SKM-1 treated with dmso at 0.1 percent for 144 hours (cell line): ENCODE measurements around the gene KY.
"Not testable (repeated sequence)": the region's sequence is repeated elsewhere in the genome, so short reads cannot be mapped to it uniquely, and the experiment has no call there.

Experiments
- DNase-seq: peaks from one replicate; lab custom pipeline; 2025; ENCODE audit not compliant: unreplicated experiment; lab: John Stamatoyannopoulos, UW

Gene KY

DNA sequence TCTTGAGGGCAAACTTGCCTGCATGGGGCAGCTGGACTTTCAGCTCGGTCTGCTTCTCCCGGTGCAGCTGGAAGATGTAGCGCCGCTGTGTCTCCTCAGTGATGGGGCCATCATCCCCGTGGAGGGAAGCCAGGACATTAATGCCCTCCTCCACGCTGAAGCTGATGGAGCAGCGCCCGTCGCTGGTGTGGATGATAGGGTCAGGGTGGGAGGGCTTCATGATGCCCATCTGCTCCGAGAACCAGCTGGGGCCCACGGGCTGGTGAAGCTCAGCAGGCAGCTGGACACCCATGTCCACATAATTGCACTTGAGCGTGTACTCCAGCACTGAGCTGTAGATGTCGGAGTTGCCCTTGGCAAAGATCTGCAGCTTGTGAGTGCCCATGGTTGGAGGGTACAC lies 46.9 kb downstream of the KY start:
- DNase-seq = no peak

DNA sequence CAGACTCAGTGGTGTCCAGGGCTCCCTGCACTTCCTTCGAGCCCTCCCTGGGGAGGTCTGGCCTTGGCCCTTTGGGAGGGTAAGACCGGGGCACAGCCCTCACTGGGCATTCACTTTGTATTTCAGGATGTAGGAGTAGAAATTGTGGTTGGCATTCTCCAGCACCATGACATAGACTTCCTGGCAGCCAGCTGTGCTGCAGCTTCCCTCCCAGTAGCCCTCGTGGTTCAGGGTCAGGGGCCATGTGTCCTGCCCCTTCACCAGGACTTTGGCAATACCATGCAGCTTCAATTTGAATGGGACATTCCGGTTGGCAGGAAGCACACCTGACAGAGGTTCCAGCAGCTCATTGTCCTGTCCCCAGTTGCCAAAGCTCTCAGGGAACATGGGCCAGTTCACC lies 47.3 kb downstream of the KY start:
- no peak for DNase-seq

DNA sequence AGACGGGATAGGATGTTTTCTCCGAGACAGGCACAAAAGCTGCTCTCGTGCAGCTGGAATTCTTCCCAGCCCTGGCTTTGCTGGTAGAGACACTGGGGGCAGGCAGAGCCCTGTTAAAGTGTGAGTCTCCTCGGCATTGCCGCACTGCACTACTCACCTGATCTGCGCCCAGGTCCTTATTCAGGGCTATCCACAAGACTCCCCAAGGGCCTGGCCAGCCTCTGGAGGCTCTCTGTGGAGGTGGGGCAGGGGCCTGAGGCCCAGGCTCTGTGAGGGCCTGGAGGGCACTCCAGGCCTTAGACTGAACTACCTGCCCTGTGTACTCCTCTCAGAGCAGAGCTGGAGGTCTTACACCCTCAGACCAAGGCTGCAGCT lies 48.4 kb downstream of the KY start:
- DNase-seq = no peak

DNA sequence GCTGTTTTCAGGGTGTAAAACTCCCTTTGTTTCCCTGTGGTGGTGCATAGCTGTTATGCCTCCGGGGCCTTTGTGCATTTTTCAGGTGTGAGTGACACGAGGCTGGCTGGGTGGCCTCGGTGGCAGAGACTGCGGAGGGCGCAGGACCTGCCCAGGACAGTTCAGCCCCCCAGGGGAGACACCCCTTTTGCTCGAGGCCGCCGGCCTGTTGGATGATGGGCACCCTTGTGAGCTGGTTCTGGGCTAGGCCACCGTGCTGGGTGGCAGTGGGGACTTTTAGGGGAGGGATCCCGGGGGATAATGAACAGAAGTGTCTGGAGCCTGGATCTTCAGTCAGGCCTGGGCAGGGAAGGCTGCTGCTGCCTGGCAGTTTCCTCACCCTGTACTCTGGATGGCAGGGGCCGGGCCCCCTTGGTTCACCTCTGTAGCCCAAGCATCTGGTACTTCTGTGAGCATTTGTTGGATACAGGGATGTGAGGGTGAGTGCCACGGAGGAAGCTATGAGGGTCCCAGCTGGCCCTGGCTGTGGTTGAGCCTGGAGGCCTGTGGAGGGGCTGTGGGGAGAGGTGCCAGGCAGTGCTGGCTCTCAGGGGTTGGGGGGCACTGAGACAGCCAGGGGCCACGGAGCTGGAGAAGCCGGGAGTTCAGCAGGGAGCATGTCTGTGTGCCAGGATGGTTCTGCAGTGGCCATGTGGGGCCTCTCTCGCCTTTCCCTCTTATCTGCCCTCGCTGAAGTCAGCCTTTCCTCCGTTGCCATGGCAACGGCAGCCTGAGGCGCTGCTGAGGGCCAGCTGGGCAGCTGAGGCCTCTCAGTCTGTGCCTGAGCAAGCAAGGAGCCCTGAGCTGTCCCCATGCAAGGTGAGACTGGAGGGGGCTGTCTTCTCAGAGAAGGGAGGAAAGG lies 49.0 kb downstream of the KY start:
- no peak for DNase-seq

DNA sequence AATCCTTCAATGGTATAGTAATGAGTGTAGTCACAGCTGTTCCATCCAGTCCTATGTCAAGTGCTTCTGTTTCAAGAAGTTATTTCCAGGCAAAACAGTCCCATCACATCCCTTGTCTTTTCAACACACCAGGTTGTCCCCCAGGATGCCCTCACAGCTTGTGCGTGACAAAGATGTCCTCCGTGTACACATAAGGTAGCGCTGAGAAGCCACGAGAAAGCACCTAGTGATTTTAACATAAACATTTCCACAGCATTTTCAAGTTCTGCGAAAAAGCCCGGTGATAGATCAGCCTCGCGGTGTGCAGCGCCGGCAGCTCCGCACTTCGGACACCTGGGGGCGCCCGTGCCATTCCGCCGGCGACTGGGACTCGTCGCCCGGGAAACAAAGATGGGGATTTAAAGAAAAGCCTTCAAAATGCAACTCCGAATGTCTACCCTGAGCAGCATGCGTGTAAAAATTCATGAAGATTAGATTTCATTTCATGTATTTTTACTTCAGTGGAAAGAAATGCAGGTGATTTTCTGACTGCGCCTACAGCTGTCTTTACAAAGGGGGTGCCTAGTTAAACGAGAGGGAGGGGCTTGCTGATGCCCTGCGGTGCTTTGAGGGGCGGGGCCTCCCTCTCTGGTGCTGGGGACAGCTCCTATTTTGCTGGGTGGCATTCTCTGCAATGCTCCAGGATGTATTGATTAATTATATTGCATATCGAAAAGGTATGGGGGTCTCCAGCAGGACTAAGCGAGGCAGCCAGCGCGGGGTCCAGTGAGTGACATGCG lies 49.9 kb downstream of the KY start:
- peak; percentile 66 for DNase-seq

DNA sequence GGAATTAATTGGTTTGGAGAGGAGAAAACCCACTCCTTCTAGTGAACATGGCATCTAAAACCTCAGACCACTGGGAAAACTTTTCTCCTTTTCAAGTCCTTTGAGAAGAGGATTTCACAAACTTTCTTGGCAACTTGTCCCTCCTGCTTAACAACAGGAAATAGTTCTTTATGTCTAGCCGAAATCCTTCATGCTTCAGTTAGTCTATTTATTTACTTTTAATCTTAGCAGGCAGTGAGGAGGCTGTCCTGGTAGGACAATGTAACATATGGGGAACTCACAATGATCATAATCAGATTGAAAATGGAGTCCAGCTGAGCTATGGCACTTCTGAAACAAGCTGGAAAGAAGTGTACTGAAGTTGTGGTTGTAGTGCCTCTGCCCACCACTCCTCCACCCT lies 50.6 kb downstream of the KY start:
- DNase-seq = no peak

DNA sequence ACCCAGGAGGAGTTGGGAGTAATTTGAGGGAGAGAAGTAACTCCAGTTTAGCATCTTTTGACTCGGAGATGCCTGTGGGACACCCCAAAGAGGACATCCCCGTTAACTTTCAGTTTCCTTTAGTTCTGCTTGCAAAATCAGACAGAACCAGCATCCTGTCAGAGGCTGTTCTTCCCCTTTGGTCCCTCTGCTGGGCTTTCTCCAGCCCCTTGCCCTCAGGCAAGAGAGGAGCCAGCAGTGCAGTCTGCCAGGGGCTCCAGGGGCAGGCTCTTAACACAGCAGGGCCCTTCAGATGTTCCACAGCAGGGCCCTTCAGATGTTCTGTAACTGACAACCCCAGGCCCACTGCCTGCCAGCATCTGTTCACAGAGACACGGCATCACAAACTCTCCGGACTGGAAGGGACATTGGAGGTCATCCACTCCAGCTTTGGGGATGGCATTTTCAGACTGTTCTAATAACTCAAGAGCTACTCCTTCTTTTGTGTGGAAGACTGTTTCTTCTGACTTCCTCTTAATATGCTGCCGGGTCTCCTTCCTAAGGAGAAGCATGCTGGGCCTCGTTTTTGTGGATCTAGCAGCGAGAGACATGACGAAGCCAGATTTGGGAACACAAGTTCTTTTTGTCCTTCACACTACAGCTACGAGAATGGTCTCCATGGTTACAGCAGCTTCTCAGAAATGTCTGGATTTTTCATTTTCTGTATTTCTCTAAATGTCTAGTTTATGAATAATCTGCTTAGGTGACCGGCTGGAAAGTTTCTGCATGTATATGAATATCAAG lies 51.9 kb downstream of the KY start:
- no peak for DNase-seq

DNA sequence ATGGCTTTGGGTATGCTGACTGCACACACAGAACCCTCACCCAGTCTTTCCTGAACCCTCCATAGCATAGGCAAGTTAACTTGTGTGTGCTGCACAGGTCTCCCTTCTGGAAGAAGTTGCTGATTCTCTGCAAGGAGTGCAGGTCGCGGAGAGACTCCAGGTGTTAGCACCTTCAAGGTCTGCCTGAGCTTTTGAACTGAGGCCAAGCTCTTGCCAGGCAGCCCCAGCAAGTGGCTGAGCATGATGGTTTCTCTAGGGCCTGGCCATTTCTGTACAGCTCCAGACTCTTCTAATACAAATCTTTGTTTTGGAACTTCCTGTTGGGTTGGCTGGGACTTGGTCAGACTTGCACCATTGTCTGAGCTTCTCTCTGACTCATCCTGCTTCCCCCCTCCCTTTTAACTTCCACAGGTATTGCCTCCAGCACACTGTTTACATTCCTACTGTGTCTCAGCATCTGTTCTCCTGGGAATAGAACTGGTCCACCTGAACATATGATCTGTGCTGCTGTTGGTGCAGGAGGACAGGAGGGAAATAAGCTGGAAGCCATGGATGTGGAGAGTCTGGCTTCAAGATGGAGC lies 53.3 kb downstream of the KY start:
- peak; percentile 48 for DNase-seq

DNA sequence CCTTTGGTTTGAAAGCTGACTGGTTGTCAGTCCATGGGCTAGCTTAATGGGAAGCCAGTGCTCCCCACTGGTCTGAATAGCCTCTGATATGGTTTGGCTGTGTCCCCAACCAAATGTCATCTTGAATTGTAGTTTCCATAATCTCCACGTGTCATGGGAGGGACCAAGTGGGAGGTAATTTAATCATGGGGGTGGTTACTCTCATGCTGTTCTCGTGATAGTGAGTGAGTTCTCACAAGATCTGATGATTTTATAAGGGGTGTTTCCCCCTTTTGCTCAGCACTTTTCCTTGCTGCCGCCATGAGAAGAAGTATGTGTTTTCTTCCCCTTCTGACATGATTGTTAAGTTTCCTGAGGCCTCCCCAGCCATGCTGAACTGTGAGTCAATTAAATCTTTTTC lies 55.8 kb downstream of the KY start:
- not testable (repeated sequence) for DNase-seq

DNA sequence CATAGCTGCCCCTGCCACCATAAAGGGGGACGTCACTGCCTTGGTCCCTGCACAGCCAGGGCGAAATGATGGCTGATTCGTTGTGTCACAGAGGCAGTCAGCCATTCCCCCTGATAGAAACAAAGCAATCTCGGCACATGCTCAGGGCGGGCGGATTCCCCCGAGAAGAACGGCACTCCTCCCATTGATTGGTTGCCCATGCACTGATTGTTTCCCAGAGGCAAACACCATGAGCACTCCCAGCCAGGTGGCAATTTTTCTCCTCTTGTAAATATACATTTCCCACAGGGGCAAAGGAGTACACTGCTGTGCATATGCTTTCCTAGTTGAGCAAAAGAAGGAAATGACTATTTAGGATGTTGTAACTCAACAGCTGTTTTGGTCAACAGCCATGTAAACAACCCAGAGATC lies 56.5 kb downstream of the KY start:
- DNase-seq = no peak

DNA sequence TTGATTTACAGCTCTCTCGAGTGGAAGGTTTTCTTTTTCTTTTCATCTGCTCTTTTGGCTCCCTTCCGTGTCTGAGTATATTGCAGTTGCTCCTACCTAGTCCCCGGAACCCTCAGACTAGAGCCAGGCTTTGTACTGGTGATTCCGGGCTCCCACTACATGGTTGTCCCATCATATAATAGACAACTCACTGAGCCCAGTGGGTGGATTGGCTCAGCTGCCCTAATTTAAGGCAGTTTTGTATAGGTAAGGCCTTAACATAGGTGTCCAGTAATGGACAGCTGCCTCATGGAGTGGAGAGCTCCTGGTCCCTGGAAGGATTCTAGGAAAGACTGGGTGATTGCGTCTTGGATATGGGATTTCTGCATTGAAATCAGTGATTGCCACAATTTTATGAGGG lies 58.0 kb downstream of the KY start:
- no peak for DNase-seq

DNA sequence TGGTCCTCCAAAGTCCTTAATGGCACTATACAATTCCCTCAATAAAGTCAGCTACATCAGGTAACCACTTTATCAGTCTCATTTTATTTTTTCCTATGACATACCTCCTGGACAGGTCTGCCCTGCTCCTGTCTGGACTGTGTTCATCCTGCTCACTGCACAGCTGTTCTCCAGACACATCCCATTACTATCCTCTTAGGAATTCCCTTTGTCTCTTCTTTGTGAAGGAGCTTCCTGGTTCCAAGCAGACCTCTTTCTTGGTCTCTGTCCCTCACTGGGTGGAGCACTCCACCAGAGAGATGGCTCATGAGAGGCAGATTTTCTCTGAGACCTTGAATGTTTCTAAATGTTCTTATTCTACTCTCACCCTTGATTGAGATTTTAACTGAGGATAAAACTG lies 60.1 kb downstream of the KY start:
- DNase-seq = no peak

DNA sequence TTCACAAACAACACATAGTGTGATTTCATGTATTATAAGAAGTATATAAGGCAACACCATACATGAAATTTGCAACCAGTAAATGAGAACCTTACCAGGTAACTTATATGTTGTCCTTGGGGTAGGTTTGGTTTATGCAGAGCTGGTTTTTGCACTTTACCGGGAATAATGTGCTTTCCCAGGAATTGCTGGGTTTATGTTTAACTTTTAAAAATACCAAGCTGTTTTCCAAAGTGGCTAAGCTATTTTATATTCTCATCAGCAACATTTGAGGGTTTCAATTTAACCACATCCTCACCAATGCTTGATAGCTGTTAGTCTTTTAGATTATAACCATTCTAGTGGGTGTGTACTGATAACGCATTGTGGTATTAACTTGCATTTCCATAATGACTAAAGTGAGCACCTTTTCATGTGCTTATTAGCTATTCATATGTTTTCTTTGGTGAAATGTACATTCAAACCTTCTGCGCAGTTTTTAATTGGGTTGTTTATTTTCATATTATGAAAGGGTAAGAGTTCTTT lies 71.6 kb downstream of the KY start:
- no peak for DNase-seq

DNA sequence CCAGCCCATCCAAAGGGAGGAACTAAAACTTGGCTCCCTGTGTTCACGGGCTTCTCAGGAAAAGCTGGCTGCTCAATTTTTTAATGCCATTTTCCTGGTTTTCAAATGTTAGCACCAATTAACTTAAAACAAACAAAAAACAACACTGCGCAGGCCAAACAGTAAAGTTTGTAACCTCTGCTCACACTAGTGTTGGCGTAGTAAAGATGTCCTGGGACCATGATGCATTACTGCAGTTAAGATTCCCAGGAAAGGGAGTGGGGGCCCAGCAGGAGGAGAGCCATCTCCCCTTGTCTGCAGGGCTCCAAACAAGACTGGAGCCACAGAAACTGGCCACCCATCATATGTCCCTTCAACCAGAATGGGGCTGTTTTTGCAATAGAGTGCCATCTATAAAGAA lies 74.0 kb downstream of the KY start:
- DNase-seq = no peak

DNA sequence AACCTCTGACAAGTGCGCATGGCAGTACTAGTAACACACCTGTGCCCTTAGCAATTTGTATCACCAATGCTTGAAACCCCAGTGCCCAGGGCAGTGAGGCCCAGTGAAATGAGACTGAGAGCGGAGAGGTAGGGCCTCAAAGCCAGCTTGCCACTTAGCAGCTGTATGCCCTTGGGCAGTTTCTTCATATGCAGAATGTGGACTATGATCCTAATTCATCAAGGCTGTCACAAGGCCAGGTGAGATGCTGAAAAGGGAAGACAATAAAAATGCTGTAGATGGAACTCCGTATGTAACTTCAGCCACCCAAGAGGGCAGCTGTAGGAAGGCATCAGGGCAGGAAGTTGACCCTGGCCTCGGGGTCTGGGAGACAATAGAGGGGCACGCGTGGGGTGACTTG lies 74.4 kb downstream of the KY start:
- DNase-seq = no peak

DNA sequence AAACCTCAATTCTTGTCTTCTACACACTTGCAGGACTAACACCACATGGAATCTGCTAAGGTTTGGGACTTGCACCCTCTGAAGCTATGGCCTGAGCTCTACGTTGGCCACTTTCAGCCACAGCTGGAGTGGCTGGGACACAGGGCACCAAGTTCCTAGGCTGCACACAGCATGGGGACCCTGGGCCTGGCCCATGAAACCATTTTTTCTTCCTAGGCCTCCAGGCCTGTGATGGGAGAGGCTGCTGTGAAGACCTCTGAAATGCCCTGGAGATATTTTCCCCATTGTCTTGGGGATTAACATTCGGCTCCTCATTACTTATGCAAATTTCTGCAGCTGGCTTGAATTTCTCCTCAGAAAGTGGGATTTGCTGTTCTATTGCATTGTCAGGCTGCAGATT lies 80.9 kb downstream of the KY start:
- not testable (repeated sequence) for DNase-seq

DNA sequence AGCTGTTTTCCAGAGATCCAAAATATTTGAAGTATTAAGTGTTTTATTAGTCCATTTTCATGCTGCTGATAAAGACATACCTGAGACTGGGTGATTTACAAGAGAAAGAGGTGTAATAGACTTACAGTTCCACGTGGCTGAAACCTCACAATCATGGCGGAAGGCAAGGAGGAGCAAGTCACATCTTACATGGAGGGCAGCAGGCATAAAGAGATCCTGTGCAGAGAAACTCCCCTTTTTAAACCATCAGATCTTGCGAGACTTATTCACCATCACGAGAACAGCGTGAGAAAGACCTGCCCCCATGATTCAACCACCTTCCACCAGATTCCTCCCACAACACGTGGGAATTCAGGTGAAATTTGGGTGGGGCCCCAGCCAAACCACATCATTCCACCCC lies 82.0 kb downstream of the KY start:
- no peak for DNase-seq

DNA sequence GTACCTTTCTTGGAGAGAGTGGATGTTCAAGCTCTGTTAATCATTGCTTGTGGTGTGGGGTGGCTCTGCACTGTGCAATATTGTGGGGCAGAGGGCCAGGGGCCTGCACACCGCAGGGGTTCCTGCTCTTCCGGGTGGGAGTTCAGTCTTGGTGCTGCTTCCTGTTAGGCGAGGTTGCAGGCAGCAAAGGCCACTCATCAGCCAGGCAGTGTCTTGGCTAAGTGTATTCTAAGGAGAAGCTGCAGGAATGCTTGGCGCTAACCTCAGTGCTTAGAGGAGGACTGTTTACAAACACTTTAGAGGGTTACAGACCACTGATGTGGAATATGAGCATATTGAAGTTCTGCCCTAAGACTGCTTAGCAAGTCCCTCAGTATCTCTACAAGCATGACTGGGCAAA lies 83.2 kb downstream of the KY start:
- DNase-seq = no peak

DNA sequence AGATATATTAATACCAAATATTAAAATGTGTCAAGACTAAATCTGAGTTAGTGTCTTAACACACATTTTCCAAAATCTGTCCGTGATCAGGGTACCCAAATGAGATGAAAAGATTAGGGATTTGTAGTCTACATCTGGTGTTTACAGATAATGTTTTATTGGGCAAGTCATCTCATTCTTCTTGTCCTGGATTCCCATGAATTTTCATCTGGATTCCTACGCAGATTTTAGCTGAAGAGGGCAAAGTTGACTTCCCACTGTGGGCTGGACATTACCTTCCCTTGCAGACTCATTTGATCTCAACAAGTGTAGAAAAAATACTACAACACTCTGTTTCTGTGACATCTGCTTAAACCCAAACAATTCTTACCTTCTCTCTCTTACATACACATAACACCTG lies 85.8 kb downstream of the KY start:
- DNase-seq = no peak

DNA sequence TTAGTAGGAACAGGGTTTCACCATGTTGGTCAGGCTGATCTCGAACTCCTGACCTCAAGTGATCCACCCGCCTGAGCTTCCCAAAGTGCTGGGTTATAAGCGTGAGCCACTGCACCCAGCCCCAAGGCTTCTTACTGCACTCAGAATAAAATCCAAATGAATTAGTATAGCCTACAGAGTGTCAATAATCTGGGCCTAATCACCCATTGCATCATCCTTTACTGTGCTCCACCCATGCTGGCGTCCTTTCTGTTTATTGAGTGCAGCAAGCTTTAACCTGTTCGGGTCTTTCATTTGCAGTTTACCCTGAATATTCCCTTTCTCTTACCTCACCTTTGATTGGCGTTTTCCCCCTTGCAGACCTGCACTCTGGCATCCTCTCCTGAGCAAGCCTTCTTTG lies 87.2 kb downstream of the KY start:
- DNase-seq = no peak

DNA sequence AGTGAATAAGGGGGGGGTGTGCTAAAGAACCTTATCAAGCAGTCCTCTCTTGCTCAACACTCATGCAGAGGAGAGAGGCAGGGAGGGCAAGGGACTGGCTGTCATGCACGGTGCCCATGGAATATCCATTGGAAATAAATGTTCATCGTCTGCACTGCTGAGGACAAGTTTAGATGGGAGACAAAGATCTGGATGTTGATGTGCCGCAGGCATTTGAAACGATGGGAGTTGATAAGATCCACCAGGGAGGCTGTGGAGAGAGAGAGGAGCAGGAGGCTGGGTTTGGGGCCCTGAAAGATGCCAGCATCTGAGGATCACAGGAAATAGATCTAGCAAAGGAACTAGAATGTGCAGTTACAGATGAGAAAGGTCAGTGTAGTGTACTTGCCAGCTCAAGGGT lies 88.8 kb downstream of the KY start:
- DNase-seq = no peak
